NCI-H2107 (cell line): Measurements from ENCODE around the gene THBS4.

Experiments
- DNase-seq: peaks from one replicate; lab custom pipeline; 2025; lab: John Stamatoyannopoulos, UW

The THBS4 gene

DNA sequence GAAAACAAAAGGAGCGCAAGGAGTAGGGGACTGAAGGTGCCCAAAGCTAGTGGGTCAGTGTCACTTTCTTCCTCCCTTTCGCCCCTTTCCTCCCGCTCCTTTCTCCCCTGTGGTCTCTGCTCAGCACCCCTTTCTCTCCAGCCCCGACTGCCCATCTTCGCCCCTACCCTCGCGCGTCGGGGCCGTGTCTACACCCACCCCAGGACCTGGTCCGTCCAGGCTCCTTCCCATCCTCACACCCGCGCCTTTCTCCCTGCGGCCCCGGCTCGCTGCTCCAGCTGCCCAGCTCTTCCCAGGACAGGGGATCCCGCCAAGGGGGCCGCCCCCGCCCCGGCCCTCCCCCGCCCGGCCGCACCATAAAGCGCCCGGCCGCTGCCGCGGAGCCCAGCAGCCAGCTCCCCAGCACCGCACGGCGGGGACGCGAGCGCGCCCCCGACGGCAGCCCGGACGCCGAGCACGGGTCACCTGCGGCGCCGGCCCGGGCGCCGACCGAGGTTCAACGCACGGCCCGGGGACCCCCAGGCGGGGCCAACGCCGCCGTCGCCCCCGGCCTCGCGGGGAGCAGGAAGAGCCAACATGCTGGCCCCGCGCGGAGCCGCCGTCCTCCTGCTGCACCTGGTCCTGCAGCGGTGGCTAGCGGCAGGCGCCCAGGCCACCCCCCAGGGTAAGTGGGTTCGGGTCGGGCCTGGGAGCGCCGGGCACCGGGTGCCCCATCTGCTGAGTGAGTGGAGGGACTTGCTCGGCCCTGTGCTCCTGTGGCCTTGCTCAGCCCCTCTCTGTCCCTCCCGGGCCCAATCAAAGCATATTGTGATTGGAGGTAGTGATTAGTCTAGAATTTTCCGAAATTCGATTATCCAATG, at the start of gene THBS4:
THBS4 (plus strand) TSS at position 387 of the 860 bp plus-strand sequence; CDS start at position 577, 190 bp downstream.
- no peak for DNase-seq

DNA sequence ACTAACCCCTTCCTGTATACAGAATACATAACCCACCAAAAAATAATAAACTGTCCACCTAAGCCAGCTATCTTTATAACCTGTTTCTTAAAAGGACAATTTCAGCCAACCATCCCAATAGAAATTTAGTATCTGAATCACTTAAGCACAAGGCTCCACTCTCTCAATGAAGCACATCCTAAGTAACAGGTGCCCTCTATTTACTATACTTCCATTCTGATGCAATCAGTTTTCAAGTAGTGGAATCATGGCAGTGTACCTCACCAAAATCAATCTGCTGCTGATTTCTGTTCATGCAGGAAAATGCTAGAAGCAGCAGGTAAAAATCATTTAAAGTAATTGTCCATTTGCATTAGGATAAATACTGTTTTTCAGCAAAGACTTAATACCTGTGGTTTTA, 48.9 kb upstream of the THBS4 start:
- DNase-seq: no peak

DNA sequence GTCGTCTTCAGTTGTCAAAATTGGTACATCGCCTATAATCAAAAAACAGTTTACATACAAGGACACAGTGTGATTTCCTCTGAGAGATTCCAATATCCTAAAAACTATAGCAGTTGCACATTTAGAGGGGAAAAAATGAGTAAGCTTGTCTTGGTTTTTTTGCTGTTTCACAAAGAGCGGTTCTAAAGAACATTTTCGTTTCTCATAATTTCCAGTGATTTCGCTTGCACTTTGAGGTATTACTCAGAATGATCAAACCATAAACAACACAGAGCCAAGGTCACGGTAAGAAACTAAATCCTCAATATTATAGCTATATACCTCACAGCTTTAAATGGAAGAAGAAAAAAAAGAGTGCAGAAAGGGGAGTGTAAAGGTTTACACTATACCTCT, 44.9 kb upstream of the THBS4 start:
- no peak for DNase-seq

DNA sequence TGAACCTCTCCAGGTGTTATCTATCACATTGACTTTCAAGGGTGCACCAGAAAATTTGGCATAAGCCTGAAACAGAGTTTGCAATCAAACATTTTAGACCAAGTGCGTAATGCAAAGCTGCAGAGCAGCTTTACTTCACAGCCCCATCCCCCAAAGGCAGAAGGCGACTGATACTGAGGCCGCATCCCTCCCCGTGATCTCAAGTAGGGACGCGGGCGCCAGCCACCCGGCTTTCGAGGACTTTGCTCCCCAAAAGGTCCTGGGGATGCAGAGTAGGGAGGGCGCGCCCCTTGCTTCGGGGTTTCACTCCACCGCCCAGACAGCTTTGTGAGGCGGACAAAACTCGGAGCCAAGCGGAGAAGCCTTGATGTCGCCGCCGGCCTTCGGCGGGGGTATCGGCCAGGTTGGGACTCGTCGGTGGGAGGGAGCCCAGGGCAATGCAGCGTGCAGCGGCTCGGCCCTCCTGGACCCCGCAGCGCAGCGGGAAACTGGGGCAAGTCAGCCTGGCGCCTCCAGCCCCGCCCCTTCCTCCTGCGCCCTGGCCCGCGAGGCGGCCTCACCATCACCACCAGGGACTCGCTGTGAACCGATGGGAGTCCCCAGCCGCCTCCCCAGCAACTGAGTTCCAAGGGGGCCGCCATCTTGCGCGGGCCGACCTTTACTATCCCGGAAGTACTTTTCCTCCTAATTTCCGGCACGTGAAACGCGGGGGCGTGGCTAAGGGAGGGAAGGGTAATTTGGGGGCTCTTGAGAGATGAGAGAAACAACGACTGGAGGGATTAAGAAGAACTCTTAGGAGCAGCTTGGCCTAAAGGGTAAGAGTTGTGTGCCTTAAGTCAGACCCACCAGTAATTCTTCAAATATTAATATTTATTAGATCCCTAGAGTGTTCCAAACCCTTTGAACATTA, 44.3 kb upstream of the THBS4 start, which contains the start of gene MTX3:
MTX3 (minus strand) TSS at position 665 of the 910 bp plus-strand sequence; CDS start at position 641, 24 bp downstream.
- peak; percentile 63 for DNase-seq

DNA sequence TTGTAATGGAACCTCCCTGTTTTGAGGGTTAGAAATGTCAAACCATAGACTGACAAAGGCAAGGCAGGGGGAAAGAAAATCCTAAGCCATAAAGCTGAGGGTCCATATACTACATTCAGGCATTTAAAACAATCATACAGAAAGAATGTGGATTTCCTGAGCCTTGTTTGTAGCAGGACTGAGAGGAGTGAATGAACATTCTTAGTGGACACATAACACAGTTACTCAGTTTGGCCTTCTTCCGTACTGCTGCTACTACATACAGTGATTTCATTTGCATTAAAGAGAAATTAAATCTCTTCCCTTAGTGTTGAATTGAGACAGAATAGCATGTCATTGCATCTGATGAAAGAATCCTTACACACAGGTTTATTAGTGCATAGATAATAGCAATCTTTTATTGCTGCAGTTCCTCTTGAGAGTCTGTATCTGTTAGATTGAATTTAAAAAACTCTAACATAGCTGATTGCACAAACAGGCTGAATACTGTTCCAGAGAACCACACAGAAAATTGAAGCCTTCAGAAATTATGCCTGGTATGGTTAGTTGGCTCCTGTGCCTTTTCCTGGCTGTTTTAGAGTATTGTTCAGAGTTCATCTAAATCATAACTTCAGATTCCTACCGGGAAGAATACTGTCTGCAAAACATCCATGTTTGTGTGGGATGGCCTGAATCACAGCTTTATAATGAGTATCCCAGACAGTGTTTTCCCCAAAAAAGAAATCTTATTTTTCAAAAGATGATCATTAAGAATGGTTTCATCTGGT, 42.1 kb upstream of the THBS4 start:
- DNase-seq: no peak

DNA sequence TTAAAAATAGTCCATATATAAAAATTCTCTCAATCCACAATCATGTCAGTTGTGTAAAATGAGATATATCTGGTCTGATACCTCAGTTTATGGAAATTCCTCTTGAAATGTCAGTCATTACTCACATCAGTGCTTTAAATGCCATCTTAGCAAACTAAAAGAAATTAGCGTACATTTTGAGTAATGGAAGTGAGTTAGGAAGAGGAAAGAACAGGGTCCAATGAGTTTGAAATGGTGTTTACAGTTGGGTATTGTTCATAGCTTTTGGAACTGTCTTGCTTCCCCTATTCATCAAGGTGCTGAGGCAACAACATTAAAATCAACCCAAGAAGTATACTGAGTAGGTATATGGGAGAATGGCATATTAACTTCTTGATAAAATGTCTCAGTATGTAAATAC, 35.4 kb upstream of the THBS4 start:
- DNase-seq: no peak

DNA sequence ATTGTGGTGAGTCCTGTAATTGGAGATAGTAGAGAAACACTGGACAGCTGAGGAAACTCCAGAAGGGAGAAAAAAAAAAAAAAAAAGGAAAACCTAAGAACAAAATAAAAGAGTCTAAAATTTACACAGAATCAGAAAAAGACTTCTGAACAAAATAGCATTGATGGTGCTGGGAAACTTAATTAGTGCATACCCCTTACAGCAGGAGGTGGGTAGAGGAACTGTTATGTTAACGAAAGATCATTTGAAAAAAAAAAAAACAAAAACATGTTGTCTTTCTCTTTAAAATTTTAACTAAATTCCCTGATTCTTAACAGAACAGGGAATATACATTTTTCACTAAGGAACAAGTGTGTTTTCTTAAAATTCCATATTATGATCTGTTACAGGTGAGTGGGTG, 32.5 kb upstream of the THBS4 start:
- no peak for DNase-seq

DNA sequence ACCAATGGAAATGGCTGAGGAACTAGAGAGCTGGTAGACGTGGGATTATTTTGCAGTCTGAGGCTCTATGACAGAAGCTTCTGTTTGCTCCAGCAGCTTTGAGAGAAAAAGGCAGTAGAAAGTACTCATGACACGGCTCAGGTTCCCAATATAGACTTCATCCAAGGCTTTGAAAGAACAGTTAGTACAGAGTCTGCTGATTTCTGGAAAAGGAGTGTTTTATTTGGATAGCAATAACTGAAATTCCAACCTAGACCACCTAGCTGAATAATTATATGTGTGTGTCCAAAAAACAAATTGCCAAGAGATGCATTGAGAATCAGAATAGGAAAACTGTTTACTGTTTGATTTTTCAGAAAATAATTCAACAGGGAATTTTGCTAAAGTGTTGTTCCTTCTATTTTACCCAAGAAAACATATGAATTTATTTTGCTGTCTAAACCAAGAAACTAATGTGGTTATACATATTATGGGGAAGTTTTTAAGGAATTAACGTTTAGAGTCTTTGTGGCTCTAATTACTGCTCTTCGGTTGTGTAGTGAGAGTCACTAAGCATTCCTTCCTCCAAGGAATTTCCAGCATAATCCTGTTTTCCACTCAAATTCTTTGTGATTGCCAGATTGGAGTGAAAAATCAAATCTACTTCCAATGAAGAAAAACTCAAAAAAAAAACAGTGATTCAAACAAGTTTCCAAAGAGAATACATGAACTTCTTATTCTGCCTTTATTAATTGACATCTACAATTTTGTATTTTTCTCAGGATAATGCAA, 26.0 kb upstream of the THBS4 start:
- no peak for DNase-seq

DNA sequence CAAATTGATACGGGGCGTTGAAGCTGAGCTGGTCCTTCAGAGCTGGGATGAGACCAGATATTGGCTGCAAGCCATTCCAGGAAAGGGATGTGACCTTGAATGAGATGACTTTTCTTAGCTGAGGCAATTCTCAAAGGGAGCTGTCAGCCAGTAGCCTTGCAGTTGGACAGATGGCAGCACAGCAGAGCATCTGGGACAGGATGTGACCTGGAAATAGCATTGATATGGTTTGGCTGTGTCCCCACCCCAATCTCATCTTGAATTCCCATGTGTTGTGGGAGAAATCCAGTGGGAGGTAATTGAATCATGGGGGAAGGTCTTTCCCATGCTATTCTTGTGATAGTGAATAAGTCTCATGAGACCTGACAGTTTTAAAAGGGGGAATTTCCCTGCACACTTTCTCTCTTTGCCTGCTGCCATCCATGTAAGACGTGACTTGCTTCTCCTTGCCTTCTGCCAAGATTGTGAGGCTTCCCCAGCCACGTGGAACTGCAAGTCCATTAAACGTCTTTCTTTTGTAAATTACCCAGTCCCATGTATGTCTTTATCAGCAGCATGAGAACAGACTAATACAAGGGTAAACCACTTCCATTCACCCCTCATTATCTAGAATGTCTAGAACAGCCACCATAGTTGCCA, 24.3 kb upstream of the THBS4 start:
- no peak for DNase-seq

DNA sequence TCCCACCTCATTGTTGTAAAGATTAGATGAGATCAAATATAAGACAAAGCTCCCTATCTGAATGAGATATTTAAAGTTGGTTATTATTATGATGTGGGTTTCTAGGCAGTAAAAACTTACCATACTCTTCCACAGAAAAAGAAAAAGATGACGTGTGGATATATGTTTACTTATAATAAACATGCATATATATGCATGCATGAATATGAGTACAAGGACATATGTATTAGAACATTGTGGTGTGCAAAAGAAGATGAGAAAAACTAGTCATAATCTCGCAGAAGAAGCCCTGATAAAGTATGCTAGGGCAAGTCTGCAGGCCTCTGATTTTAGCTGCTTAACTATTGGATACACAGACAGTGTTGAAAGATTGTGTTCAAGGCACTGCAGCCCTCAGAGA, 10.1 kb upstream of the THBS4 start:
- DNase-seq: no peak

DNA sequence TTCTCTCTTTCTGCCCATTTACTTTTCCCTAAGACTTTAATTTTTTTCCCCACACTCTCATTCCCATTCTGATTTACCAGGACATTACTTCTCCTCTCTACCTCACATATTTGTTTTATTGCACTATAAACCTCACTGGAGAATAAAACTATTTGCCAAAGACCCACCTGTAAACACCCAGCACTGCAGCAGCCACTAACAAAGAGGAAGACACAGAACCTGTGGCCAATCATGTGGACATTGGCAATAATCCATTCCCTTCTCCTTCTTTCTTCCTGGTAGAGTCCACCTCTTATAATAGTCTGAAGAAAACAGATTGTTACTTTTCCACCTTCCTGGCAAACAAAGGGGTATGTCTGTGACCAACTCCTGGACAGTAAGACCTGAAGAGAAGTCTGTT, 8.3 kb upstream of the THBS4 start:
- DNase-seq: no peak

DNA sequence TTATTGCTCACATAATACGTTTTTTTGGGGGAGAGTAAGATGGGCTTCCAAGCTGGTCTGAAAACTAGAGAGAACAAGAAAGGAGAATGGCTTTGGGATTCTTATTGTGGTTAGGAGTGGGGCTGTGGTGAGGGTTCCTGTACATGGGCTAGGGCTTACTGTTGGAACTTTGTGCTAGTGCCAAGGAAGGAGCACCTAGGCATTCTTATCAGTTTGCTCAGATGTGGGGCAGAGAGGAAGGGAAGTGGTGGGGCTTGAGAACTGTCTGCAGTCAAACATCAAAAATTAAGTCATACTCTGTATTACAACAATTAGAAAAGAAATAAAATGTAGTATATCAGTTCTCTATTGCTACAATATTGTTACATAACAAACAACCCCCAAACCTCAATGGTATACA, 4.0 kb upstream of the THBS4 start:
- no peak for DNase-seq

DNA sequence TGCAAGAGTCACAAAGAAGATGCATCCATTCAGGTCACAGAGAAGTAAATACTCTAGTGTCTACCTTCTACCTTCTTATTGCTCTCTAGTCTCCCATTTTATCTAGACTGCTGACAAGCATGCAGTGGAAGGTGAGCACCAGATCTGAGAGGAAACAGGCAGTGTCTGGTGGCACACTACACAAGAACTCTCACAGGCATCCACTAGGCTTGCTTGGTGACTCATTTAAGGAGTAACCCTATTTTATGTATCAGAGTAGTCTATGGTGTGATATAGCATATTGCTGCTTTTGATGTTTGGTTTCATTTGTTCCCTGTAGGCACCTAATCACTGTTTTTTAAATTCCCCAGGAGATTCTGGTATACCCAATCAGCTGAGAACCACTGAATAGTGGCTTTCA, 1.6 kb upstream of the THBS4 start:
- DNase-seq: no peak

DNA sequence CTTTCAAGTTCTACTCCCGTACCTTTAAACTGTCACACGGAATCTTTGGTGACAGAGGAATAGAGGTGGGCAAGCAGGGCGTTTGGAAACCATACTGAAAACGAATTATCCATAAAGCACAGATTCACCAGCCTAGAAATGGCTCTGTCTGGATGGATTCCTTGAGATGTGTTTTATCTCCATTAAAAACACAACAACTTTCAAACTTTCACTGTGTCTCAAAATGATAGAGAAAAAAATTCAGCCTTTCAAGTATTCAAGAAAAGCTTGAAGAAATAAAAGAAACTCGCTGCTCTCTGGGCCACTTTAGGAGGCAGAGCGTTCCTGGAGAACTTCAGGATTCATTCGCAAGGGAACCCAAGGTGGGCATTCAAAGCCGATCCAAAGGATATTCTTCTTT, 589 bp upstream of the THBS4 start:
- no peak for DNase-seq

DNA sequence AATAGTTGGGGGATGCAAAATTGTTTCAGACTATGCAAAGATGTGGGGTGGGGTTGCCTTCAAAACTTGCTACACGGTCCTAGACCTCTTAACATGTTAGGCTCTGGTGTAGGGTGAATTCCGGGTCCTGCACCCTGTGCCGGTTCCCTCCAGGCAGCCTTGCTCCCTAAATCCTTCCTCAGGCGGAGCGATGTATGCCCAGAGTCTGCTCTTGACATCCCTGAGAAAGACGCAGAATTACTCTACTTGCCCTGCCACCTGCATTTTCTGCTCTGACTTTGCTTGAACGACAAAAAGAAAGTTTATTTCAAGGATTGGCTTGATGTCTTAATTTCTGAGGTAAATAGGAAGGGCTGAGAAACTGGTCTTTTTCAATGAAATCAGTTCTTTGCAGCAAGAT, 691 bp downstream of the THBS4 start:
- no peak for DNase-seq

DNA sequence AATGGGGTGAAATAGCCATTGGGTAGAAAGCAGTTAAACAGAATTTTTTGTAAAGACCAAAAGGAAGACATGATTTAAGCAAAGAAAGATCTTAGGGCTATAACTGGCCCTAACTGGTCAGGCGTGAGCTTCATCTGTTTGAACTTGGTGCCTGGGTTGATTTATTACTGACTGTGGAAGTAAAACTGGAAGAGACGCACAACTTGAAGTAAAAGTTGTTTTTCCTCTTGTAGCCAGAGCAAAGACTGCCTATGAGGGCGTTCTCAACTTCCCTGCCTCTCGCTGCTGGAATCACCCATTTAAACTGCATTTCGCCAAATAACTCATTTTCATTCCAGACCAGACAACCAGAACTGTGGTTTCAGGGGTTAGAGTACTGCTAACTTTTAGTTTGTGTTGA, 1.5 kb downstream of the THBS4 start:
- DNase-seq: no peak

DNA sequence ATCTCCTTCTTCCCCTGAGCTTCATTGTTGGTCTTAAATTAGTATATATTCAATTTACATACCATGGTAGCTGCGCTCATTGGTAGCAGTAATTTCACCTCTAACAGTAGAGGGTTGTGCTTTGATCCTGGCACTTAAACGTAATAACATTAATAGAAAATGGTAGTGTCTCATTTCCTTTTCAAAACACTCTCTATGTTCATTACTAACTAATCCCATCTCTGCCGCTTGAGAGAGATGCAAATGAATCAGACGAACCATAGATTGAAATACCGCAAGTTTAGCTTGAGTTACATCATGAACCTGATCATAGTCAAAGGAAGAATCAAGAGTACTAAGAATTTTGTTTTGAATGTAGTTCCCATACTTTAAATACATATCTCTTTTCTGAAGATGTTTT, 2.2 kb downstream of the THBS4 start:
- DNase-seq: no peak

DNA sequence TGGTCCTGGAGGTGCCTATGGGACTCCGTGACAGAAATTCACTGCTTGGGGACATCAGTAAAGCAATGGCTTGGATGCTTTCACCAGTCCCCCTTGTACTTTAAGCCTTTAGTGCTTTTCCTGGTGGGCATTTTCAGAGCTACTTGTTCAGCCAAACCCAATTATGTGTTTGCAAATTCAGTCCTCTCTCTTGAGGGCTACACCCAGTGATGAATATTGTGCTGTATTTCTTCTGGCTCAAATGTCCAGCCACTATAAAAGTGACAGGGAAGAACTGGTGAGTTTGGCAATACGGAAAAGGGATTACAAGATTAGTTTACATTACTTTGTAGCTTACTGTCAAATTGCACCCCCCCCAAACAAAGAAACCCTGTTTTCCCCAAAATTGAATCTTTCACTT, 4.5 kb downstream of the THBS4 start:
- DNase-seq: no peak

DNA sequence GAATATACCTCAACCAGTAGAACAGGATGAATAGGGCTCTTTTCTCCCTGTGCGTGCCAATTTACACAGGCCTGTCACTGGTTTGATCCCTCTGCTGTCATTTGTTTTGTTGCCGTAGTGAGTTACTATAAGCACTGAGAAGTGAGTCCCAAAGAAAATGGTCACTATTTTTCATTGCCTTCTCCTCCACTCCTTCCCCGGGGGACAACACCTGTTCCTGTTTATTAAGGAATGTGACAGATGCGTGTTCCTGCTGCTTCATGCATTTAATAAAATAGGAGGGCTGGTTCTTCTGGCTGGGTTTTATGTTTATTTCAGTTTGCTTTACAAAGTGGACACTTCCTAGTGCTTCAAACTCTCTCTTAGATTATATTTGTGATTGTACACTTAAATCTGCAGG, 6.4 kb downstream of the THBS4 start:
- no peak for DNase-seq

DNA sequence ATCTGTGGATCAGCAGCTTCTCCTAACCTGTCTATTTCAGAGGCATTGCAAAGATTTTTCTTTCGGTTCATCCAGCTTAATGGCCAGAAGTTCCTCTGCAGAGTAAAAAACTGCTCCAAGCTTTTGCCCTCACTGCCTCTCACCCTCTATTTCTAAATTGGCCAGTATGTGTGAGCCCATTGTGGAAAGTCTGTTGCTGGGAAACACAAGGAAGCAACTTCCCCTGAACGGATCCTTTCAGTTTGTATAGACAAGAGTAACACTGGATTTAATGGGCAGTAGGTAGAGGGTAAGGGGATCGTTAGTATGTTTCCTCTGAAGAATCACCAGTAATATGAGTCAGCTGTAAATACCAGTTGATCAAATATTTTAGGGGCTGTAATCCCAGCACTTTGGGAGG, 7.2 kb downstream of the THBS4 start:
- DNase-seq: no peak

DNA sequence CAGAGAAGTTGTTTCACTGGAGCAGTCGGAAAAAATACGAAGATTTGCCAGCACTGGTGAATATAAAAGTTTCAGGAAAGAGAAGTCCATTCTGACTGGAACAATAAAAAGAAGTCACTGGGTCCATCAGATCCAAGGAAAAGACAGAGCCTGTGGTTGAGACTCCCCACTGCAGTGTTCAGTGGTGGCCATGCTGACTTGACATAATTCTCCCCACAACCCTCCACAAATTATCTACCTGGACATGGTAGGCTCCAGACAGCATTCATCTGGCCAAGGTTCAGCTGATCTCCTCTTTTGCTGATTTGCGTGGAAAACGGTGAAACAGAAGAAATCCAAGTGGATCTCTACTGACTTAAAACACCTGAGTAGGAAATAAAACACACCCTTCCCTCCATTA, 8.0 kb downstream of the THBS4 start:
- no peak for DNase-seq
